D721Med (cell line): ENCODE data around the gene SYNJ2.

Experiments used
- DNase-seq: peaks from one replicate; pipeline ENCODE4 v3.0.0; 2011; ENCODE audit warnings: low spot score; ENCODE audit not compliant: insufficient read length
- FAIRE-seq: peaks from 2 replicates; lab custom pipeline; 2011; peaks lifted over from hg19 to GRCh38; lab: Jason Lieb, UNC
- TF ChIP-seq, protein P1 (sequence below): IDR thresholded peaks from 2 replicates; pipeline ENCODE4 v1.5.1; 2012; ENCODE audit warnings: mild to moderate bottlenecking, control low read depth; ENCODE audit not compliant: insufficient read depth; ENCODE audit errors: missing control alignments

SYNJ2 gene

DNA sequence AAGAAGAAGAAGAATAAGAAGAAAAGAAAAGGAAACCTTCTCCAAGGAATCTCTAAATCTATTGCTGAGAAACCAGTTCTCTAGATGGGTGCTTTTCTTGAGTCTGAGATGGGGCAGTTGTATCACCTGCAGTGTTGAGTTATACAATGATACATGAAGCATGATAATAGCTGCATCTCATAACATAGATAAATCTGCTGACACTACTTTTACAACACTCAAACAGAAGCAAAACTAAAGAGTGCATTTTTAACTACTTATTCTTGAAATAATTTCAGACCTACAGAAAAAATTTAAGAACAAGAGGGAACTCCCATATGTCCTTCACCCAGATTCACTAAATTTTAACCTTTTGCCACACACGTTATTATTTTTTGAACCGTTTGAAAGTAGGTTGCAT is 70.3 kb downstream of the SYNJ2 start:
- DNase-seq: no peak

DNA sequence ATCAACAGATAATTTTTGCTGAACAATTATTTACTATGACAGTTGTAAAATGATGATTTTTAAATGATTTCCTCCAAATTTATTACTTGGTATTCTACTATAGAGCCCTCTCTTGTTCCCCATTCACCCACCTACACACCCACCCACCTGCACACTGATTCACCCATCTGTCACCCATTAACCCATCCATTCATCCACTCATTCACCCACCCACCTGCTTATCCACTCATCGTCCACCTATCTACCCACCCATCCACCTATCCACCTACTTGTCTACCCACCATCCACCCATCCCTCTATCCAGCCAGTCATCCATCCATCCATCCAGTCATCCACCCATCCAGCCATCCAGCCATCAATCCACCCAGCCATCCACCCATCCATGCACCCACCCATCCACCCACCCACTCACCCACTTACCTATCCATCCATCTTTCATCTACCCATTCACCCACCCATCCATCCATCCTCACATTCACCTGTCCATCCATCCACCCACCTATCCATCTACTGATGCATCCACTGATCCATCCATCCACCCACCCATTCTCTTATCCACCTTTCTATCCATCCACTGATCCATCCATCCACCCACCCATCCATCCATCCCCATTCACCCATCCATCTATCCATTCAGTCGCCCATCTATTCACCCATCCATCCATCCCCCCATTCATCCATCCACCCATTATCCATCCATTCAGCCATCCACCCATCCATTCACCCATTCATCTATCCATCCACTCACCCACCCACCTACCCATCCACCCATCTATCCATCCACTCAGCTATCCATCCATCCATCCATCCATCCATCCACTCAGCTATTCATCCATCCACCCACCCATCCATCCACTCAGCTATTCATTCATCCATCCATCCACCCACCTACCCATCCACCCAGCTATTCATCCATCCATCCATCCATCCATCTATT is 72.0 kb downstream of the SYNJ2 start:
- FAIRE-seq: no peak
- TF ChIP-seq, protein P1, sequence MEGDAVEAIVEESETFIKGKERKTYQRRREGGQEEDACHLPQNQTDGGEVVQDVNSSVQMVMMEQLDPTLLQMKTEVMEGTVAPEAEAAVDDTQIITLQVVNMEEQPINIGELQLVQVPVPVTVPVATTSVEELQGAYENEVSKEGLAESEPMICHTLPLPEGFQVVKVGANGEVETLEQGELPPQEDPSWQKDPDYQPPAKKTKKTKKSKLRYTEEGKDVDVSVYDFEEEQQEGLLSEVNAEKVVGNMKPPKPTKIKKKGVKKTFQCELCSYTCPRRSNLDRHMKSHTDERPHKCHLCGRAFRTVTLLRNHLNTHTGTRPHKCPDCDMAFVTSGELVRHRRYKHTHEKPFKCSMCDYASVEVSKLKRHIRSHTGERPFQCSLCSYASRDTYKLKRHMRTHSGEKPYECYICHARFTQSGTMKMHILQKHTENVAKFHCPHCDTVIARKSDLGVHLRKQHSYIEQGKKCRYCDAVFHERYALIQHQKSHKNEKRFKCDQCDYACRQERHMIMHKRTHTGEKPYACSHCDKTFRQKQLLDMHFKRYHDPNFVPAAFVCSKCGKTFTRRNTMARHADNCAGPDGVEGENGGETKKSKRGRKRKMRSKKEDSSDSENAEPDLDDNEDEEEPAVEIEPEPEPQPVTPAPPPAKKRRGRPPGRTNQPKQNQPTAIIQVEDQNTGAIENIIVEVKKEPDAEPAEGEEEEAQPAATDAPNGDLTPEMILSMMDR: no peak

More for the DNA sequence above, 70.3 kb downstream of the SYNJ2 start:
- TF ChIP-seq, protein P1: no peak
- FAIRE-seq: no peak

DNA sequence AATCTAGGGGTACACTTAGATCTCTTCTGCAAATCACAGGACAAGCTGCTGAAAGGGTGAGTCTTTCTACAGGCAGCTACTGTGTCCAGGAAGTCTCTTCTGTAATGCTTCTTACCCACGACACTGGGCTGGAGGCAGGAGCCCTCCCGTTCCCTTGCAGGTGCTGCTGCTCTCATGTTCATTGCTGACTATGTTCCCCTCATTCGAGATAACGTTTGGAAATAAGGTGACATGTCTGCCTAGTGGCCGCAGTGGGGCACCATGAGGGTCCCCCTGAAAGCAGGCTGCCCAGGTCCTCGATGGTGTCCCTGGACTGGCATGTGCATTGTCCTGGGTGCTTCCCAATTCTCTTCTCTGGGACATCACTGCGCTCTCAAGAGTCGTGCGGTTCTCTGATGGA is 74.7 kb downstream of the SYNJ2 start:
- TF ChIP-seq, protein P1: no peak
- DNase-seq (no peak), FAIRE-seq (no peak)

More for the DNA sequence above, 72.0 kb downstream of the SYNJ2 start:
- DNase-seq: no peak

DNA sequence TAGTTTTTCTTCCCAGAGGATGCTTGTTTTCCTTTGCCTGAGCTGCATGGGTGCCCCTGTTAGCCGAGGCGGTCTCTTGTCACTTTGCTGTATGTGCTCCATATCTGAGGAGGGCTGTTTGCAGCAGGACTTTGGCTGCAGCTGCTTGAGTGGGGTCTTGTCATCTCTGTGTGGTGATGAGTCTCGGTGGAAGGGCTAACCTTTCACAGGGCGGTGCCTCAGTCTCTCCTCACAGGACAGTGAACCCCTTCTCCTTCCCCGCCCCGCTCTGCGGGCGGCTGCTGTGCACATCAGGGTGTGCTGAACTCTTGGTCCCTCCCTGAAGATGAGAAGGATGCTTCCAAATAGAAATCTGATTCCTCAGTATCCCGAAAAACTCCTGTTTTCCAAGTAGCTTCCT is 75.1 kb downstream of the SYNJ2 start:
- no peak for FAIRE-seq
- TF ChIP-seq, protein P1: no peak
- DNase-seq: no peak

DNA sequence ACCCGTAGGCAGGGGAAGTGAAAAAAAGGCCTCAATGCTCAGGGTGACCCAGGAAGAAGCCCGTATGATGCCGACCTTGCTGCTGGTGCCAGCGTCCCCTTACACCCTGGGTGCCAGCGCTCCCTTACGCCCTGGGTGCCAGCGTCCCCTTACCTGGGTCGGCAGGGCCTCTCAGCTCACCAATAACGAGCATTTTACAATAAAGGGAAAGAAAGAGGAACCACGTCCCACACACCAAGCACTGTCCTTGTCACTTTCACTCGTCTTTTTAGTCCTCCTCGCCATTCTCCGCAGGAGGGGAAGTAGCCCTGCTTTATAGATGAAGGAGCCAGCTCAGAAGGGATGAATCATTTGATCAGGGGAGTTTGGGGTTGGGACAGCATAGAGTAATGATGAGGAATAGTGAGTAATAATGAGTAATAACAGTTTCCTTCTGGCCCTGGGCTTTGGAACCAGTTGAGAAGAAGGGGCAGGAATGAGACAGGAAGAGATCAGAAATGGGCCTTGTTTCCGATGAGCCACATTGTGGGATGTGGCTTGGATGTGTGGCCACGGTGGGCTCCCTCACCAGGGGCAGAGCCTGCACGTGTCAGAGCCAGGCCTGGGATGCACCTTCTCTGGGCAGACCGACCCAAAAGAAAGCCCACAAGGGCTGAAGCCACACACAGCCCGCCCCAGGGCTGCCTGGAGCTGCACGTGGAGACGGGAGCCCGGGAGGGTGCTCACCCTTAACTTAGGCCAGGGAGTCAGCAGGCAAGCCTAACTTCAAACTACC is 75.7 kb downstream of the SYNJ2 start:
- no peak for FAIRE-seq

DNA sequence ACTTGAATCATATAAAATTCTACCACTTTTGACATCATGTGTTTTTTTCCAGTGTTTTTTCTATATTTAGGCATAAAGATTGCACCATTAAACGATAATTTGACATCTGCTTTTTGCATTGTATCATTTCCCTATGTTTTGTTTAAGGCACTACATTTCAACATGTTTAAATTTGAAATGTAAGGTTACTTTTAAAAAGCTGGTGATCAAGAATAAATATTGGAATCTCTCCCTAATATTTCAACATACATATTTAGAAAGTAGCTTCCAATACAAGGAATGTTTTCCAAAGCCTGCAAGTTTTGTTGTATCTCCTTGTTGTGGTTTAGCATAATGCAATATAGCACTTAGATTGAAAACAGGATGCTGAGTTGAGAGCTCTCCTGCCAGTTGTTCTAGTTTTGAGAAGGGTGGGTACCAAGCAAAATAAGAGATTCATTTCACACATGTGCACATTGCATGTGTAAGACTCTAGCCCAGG is 76.5 kb downstream of the SYNJ2 start:
- FAIRE-seq (no peak), DNase-seq (no peak)
- TF ChIP-seq, protein P1: no peak

More for the DNA sequence above, 75.7 kb downstream of the SYNJ2 start:
- TF ChIP-seq, protein P1: no peak
- no peak for DNase-seq
